Pancreas (tissue), 10 donors: ENCODE results near the gene RNU7-1. TPM values are rescaled to one million over a fixed set of nuclear protein-coding genes. Genes with fewer than 3 reads are reported as not detected.
A peak's percentile ranks its signal among the peaks of the same experiment; 100 is the strongest.

Source experiments
- ATAC-seq, 4 donors: fragments of 200-7000 bp; cut with Tn5 transposase; one replicate each; pipeline versions ENCODE4 v1.8.0 to v1.9.1; 2020; ENCODE audit warnings: mild to moderate bottlenecking in 4 of 4, moderate library complexity in 4 of 4
- DNase-seq, 6 donors: peaks; one replicate each; pipeline ENCODE4 v3.0.0-alpha.2; 2020
- FAIRE-seq: peaks from 2 replicates; lab custom pipeline; 2012; peaks lifted over from hg19 to GRCh38; lab: Jason Lieb, UNC
- H3K27ac ChIP-seq, 4 donors: fragments of 200-600 bp; sonication (generic); 1 replicate in 3 of 4; 2 replicates in 1 of 4; pipeline versions ENCODE4 v1.5.0 to v1.8.0; 2020
- H3K27me3 ChIP-seq, 4 donors: fragments of 200-600 bp; one replicate each; pipeline ENCODE4 v1.8.0; 2021
- H3K36me3 ChIP-seq, 3 donors: fragments of 200-600 bp; sonication (generic) in 1 of 3; one replicate each; pipeline versions ENCODE4 v1.5.0 to v1.8.0; 2020 to 2021
- H3K4me1 ChIP-seq, 3 donors: fragments of 200-600 bp; one replicate each; pipeline ENCODE4 v1.8.0; 2021
- H3K4me3 ChIP-seq, 4 donors: fragments of 200-600 bp; sonication (generic) in 2 of 4; one replicate each; pipeline versions ENCODE4 v1.5.0 to v1.8.0; 2020 to 2021
- H3K9me3 ChIP-seq, 4 donors: fragments of 200-600 bp; one replicate each; pipeline ENCODE4 v1.8.0; 2021
- WGBS, 2 donors: extraction: QIAGEN DNeasy Blood & Tissue Kit; methylation state at CpG; one replicate each; pipeline ENCODE4 v1.1.7; 2013; 5-methylcytosine and 5-hydroxymethylcytosine counted together
- intact Hi-C, 3 donors: fragments of 100-400 bp; cut with DNase I; formaldehyde crosslinking; loops; one replicate each; pipeline versions ENCODE4 v1.11.1 to v1.14.2; 2022
- polyA plus RNA-seq, 2 donors: library from polyadenylated mRNA; stranded (reverse); fragments of 200-250 nt; gene quantifications; one replicate each; pipeline ENCODE4 v1.2.3, GENCODE V29; 2013
- total RNA-seq, 6 donors: library from RNA; stranded (reverse); fragmentation: NEBNext Ultra II Directional in 4 of 6; extraction: Animal tissue kit (Norgen Biotek cat#: 25700) in 4 of 6; gene quantifications; one replicate each; pipeline versions ENCODE4 v1.2.1 to v1.2.4, GENCODE V29; 2021 to 2023
- TF ChIP-seq, protein P1 (sequence below), 4 donors: fragments of 200-600 bp; sonication (generic) in 3 of 4; IDR thresholded peaks; one replicate each; pipeline versions ENCODE4 v1.5.0 to v1.8.0; 2021; ENCODE audit warnings: antibody characterized with exemption in 4 of 4
- donor health status: healthy with polysubstance abuse.
- donor health status: DM: no; HTN: no; CAD: no; lungs with moderate emphysema.
- donor health status: DM: no; HTN: no; CAD: no.
- donor health status: control.
- donor health status: control.
- donor health status: Bipolar disorder and iron deficiency.
- donor health status: DM: yes; HTN: yes; CAD: no.
- donor health status: DM: no; HTN: no; CAD: no.
- donor health status: DM: no; HTN: no; CAD: no.
- donor health status: DM: yes; HTN: yes; CAD: no.

Gene RNU7-1
- total and polyA plus RNA-seq, 8 donors = not detected

- Histone ChIP-seq H3K27ac (no peak overlapping the region), H3K9me3 (no peaks in the 10 kb centered on the region), H3K4me1 (peaks cover 18 to 28% (median 22%) of the 10 kb centered on the region in 3 donors), H3K36me3 (peaks cover 0 to 4% (median 0%) of the 10 kb centered on the region in 3 donors), H3K4me3 (no peak overlapping the region), H3K27me3 (no peaks in the 10 kb centered on the region)
- ATAC-seq (no peak), FAIRE-seq (no peak), DNase-seq (peak in 2 of 6 donors; percentile 57 to 69)
- intact Hi-C loops = loop anchor here in 1 of 3 donors (10.0 kb wide), 1 partner anchor 163 kb away; the partner anchor contains the start of gene C1RL
- TF ChIP-seq, protein P1, sequence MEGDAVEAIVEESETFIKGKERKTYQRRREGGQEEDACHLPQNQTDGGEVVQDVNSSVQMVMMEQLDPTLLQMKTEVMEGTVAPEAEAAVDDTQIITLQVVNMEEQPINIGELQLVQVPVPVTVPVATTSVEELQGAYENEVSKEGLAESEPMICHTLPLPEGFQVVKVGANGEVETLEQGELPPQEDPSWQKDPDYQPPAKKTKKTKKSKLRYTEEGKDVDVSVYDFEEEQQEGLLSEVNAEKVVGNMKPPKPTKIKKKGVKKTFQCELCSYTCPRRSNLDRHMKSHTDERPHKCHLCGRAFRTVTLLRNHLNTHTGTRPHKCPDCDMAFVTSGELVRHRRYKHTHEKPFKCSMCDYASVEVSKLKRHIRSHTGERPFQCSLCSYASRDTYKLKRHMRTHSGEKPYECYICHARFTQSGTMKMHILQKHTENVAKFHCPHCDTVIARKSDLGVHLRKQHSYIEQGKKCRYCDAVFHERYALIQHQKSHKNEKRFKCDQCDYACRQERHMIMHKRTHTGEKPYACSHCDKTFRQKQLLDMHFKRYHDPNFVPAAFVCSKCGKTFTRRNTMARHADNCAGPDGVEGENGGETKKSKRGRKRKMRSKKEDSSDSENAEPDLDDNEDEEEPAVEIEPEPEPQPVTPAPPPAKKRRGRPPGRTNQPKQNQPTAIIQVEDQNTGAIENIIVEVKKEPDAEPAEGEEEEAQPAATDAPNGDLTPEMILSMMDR (IDR thresholded peaks at IDR 0.05) = no peak
- WGBS, 2 donors = 72 to 77% methylated on average over 9 to 12 of the region's 12 CpGs
Measured at GRCh38 chr12:6941782-6942181, 1.8 kb upstream of the RNU7-1 start.

GRCh38 chr12:6942331-6942665, 1.3 kb upstream of the RNU7-1 start:
- intact Hi-C loops = loop anchor here in 1 of 3 donors (10.0 kb wide), 1 partner anchor 163 kb away; the partner anchor contains the start of gene C1RL
- Histone ChIP-seq H3K36me3 (peaks cover 0 to 4% (median 0%) of the 10 kb centered on the region in 3 donors), H3K4me1 (peaks cover 18 to 28% (median 22%) of the 10 kb centered on the region in 3 donors), H3K4me3 (no peak overlapping the region), H3K27me3 (no peaks in the 10 kb centered on the region), H3K9me3 (no peaks in the 10 kb centered on the region), H3K27ac (peak overlapping the region in 2 of 4 donors; percentile 95 to 97)
- DNase-seq (peak in 3 of 6 donors; percentile 34 to 79 (median 55)), FAIRE-seq (no peak), ATAC-seq (no peak)
- TF ChIP-seq, protein P1 (IDR thresholded peaks at IDR 0.05) = no peak
- WGBS, 2 donors = 89 to 91% methylated on average over 11 of the region's 11 CpGs

- FAIRE-seq = peak; percentile 59
- Histone ChIP-seq H3K9me3 (no peaks in the 10 kb centered on the region), H3K27ac (peak overlapping the region; percentile 91 to 97 (median 96)), H3K4me1 (peaks cover 15 to 25% (median 22%) of the 10 kb centered on the region in 3 donors), H3K27me3 (no peaks in the 10 kb centered on the region), H3K36me3 (peaks cover 0 to 4% (median 0%) of the 10 kb centered on the region in 3 donors), H3K4me3 (peak overlapping the region in 2 of 4 donors; percentile 69 to 71)
- peak in 5 of 6 donors; percentile 75 to 85 (median 83) for DNase-seq
- WGBS, 2 donors = 1% methylated on average over 13 of the region's 13 CpGs
- intact Hi-C loops = loop anchor here in 1 of 3 donors (10.0 kb wide), 1 partner anchor 161 kb away; the partner anchor contains the start of gene C1RL
- TF ChIP-seq, protein P1 (IDR thresholded peaks at IDR 0.05) = no peak
- ATAC-seq = peak; percentile 47 to 64 (median 54)
Measured at GRCh38 chr12:6943389-6943721, 261 bp upstream of the RNU7-1 start.

GRCh38 chr12:6944381-6945186, 968 bp downstream of the RNU7-1 start:
- DNase-seq = peak; percentile 91 to 95 (median 92)
- intact Hi-C loops = loop anchor here in 1 of 3 donors (10.0 kb wide), 1 partner anchor 160 kb away; the partner anchor contains the start of gene C1RL
- H3K4me3 ChIP-seq = peak overlapping the region; percentile 54 to 71 (median 66)
- TF ChIP-seq, protein P1 (IDR thresholded peaks at IDR 0.05) = peak; percentile 52 to 84 (median 70)
- no peaks in the 10 kb centered on the region for H3K9me3 ChIP-seq
- peaks cover 13 to 23% (median 18%) of the 10 kb centered on the region in 3 donors for H3K4me1 ChIP-seq
- WGBS, 2 donors = 1 to 2% methylated on average over 48 of the region's 48 CpGs
- H3K27ac ChIP-seq = peak overlapping the region; percentile 91 to 97 (median 96)
- ATAC-seq = peak; percentile 57 to 77 (median 68)
- H3K27me3 ChIP-seq = no peaks in the 10 kb centered on the region
- FAIRE-seq = no peak
- H3K36me3 ChIP-seq = peaks cover 0 to 4% (median 0%) of the 10 kb centered on the region in 3 donors
